HG02588 (cell line): Measurements from ENCODE around the gene WDR55.
"Not testable (repeated sequence)": the region's sequence is repeated elsewhere in the genome, so short reads cannot be mapped to it uniquely, and the experiment has no call there.

Source experiments
- ATAC-seq: cut with Tn5 transposase; IDR thresholded peaks from one replicate; pipeline ENCODE4 v1.9.1; 2021; ENCODE audit warnings: mild to moderate bottlenecking, moderate library complexity; ENCODE audit not compliant: unreplicated experiment

The WDR55 gene

GRCh38 chr5:140707812-140708211 is 43.1 kb downstream of the WDR55 start:
- ATAC-seq, result no peak

GRCh38 chr5:140708787-140709186 is 44.1 kb downstream of the WDR55 start:
- ATAC-seq, result not testable (repeated sequence)

GRCh38 chr5:140710899-140711552 is 46.3 kb downstream of the WDR55 start:
- peak; percentile 89 for ATAC-seq

GRCh38 chr5:140711794-140712193 is 47.1 kb downstream of the WDR55 start:
- ATAC-seq, result no peak

- ATAC-seq, result no peak
Observed at GRCh38 chr5:140713562-140714094, 48.9 kb downstream of the WDR55 start.

GRCh38 chr5:140716238-140716637 is 51.5 kb downstream of the WDR55 start:
- not testable (repeated sequence) for ATAC-seq

GRCh38 chr5:140718266-140718592 is 53.5 kb downstream of the WDR55 start:
- no peak for ATAC-seq

- not testable (repeated sequence) for ATAC-seq
Observed at GRCh38 chr5:140720738-140721137, 56.0 kb downstream of the WDR55 start.

GRCh38 chr5:140721395-140721794 is 56.7 kb downstream of the WDR55 start:
- ATAC-seq, result not testable (repeated sequence)
